Measurements from ENCODE around the gene GAS2L2. TPM values are rescaled to one million over a fixed set of nuclear protein-coding genes. Genes with fewer than 3 reads are reported as not detected.

GAS2L2 gene
- not detected in 2 replicates for total RNA-seq

DNA sequence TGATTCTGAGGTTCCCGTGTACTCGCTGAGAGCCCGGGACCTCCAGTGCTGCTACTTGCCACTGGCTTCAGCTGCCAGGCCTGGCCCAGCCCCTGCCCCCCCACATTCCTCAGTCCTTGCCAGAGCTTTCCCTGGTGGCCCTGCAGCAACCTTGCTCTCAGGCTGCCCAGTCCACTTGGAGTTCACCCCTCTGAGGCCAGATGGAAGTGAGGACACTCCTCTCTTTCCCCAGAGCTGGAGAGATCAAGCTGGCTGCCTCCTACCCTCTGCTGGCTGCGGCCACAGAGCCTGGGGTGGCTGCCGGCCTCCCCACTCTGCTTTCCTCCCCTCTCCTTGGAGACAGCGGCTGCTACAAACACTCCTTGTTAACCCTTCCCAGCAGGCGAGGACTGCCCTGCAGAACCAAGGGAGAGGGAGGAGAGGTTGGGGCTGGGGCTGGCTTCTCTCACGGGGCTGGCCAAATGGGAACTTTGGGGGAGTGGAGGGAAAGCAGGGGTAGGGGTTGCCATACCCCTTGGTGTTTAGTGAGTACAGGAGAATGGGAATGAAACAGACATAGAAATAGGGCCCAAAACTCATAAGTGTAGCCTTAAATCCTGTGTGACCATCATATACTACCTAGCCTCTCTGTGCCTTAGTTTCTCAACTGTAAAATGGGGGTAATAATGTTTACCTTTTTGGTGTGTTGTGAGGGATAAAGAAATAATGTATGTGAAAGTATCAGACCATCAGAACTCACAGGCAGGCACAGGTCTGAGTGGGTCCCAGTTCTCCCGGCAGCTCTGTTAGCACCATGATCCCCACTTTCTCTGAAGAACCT is at the start of gene GAS2L2:
Gene GAS2L2, minus strand, starts transcription at position 295 of the 820 bp plus-strand sequence. CDS start 389 bp downstream, outside the sequence.
- no peak for DNase-seq (ENCODE audit: low read depth, low spot score)

DNA sequence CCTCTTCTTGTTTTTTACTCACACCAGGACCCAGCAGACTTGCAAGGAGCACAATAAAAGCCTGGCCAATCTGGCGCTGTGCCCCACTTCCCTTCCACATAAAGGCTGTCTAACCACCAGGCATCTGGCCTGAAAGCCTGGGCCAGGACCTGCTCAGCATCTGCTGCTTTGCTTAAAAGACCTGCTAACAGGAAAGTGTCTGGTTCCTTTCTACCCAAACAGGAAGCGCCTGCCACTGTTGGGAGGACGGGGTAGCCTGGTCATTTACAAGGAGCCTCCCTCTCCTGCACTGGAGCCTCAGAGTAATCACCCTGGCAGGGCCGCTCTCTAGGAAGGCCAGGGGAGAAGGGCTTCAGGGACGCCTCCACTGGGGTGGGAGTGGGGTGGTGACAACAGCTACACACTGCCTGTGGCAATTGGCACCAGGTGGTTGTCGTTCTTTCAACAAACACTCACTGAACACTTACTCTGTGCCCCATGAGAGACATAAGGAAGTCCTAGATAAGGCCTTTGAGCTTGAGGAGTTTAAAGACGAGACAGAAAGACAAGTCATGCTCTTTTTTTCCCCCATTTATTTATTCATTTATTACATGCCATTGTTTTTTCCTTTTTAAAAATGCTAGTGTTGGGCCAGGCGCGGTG is 48.7 kb upstream of the GAS2L2 start:
- peak; percentile 98 for DNase-seq (ENCODE audit: low read depth, low spot score)

- DNase-seq (ENCODE audit: low read depth, low spot score), result no peak
These were observed 46.9 kb upstream of the GAS2L2 start for GRCh38 chr17:35799942-35800341.

GRCh38 chr17:35797918-35798317 is 44.9 kb upstream of the GAS2L2 start:
- no peak for DNase-seq (ENCODE audit: low read depth, low spot score)

DNA sequence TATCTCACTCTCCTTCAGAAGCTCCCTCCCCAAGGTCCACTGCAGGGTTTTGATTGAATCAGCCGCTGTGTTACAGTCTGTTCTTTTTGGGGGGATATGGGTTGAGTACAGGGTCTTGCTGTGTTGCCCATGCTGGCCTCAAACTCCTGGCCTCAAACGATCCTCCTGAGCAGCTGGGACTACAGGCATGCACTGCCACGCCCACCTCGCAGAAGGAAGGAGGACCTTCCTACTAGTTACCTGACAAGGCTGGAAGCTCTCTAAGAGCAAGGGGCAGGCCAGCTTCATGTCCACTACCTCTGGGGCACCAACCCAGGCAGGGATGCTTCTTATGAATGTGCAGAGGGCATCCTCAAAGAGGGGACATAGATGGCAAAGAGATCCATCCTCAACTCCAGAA is 44.3 kb upstream of the GAS2L2 start:
- DNase-seq (ENCODE audit: low read depth, low spot score), result no peak

GRCh38 chr17:35796942-35797341 is 43.9 kb upstream of the GAS2L2 start:
- DNase-seq (ENCODE audit: low read depth, low spot score), result no peak

DNA sequence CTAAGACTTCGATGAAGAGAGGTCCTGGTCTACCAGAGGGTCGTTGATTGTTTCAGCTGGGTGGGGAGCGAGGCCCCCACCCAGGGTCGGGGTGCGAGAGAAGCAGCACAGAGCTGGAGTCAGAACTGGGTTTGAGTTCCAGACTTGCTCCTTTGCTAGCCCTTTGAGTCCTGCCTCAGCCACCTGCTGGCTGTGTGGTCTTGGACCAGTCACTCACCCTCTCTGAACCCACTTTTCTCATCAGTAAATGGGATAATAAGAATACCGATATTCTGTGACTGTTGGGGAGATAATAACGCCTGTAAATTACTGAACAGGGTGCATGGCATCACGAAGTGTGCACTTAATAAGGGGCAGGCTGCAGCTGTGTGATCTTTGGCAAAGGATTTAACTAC is 42.8 kb upstream of the GAS2L2 start:
- no peak for DNase-seq (ENCODE audit: low read depth, low spot score)

- DNase-seq (ENCODE audit: low read depth, low spot score), result no peak
These were observed 42.2 kb upstream of the GAS2L2 start, which contains the start of gene MMP28 for GRCh38 chr17:35795007-35795870. TSS of gene MMP28 (minus strand) at chr17:35795641. CDS start at chr17:35795377, 264 bp downstream.

- no peak for DNase-seq (ENCODE audit: low read depth, low spot score)
These were observed 40.2 kb upstream of the GAS2L2 start for GRCh38 chr17:35793257-35793656.

- DNase-seq (ENCODE audit: low read depth, low spot score), result no peak
These were observed 38.8 kb upstream of the GAS2L2 start for GRCh38 chr17:35791681-35792350.

DNA sequence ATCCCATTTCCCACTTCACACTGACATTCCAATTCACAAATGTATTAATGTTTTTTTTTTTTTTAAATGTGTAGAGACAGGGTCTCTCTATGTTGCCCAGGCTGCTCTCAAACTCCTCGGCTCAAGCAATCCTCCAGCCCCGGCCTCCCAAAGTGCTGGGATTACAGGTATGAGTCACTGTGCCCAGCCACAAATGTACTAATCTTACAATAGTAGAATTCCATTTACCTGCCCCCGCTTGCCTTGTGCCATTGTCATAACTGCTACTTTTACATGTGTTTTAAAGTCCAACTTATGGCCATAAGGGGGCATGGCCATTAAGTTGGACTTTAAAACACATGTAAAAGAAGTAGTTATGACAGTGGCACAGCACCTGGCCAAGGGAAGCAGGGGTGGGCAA is 37.8 kb upstream of the GAS2L2 start:
- DNase-seq (ENCODE audit: low read depth, low spot score), result no peak

GRCh38 chr17:35788477-35789368 is 35.7 kb upstream of the GAS2L2 start:
- no peak for DNase-seq (ENCODE audit: low read depth, low spot score)

DNA sequence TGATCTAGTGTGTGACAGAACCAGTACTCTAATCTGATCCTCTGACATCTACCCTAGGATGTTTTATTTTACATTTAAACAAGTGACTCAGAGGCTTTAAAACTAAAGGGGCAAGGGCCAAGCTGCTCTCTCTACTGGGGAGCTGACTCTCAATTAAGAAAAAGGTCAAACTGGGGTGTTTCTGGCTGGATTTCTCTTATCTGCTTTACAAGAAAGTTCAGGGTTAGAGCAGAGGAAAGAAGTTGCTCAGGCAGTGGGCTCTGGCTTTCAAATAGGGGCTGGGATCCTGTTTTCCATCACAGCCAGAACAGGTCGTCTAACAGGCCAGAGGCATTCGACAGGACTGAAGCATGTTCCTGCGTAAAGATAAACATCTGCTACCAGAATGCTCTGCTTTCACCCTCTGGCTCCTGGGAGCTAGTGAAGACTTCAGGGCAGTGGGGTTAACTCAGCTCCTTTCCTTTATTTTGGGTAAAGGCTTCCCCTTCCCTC is 33.9 kb upstream of the GAS2L2 start:
- no peak for DNase-seq (ENCODE audit: low read depth, low spot score)

GRCh38 chr17:35784895-35785294 is 31.9 kb upstream of the GAS2L2 start:
- no peak for DNase-seq (ENCODE audit: low read depth, low spot score)

- DNase-seq (ENCODE audit: low read depth, low spot score), result no peak
These were observed 27.9 kb upstream of the GAS2L2 start for GRCh38 chr17:35780950-35781349.

GRCh38 chr17:35778641-35779196 is 25.7 kb upstream of the GAS2L2 start:
- no peak for DNase-seq (ENCODE audit: low read depth, low spot score)

DNA sequence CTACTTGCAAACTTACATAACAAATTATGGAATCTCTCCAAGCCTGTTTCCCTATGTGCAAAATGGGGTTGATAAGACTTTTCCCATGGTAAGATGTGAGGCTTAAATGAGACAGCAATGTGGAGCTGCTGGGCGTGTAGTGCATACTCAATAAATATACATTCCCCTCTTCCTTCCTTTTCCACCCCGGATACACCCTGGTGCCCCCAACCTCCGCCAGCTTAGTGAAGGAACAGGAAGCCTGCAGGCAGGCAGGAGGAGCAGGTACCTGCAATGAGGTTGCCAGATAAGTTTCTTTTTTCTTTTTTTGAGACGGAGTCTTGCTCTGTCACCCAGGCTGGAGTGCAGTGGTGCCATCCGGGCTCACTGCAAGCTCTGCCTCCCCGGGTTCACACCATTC is 22.5 kb upstream of the GAS2L2 start:
- no peak for DNase-seq (ENCODE audit: low read depth, low spot score)

DNA sequence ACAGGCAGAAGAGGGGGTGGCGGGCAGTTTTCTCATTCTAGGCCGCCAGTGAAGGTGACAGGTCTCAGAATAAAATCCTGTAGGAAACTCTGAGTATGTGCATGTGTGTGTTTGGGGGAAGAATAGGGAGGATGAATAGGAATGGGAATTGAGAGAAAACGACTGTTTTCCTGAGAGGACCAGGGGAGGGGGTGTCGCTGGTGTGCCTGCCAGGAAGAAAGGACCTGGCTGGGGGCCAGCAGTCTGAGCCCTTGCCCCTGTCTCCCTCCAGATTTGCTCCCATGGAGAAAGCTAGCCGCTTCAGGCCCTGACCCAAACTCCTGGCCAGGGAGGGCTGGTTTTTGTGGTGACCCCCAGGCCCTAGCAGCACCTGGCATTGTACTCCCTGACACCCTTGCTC is 22.0 kb upstream of the GAS2L2 start:
- DNase-seq (ENCODE audit: low read depth, low spot score), result no peak

GRCh38 chr17:35774499-35774898 is 21.5 kb upstream of the GAS2L2 start:
- DNase-seq (ENCODE audit: low read depth, low spot score), result no peak
